Measurements from ENCODE around the gene DACH1.

DACH1 gene

GRCh38 chr13:71866335-71867130 lies 471 bp downstream of the DACH1 start:
- no CpG with 5 or more reads among the region's 77 CpGs for WGBS, 2 donors (ENCODE audit: extremely low coverage in 2 of 2, insufficient read length in 2 of 2, insufficient replicate concordance in 1 of 2)
- Histone ChIP-seq H3K23ac (ENCODE audit: low read depth, low read length, poor library complexity) (peak overlapping the region; percentile 89), H4K8ac (ENCODE audit: low read depth, low read length) (no peak overlapping the region), H2AK5ac (ENCODE audit: low read depth, low read length) (peak overlapping the region; percentile 97), H3K27me3 (ENCODE audit: control insufficient read depth in 3 of 3, insufficient read depth in 3 of 3, low read depth in 1 of 3, low read length in 3 of 3) (no peaks in the 10 kb centered on the region), H3K79me1 (ENCODE audit: low read depth, low read length) (peaks cover 10% of the 10 kb centered on the region), H3K9ac (ENCODE audit: low read depth, low read length, poor library complexity) (peak overlapping the region; percentile 99), H4K91ac (ENCODE audit: low read depth, low read length, poor library complexity) (no peak overlapping the region), H3K27ac (replicated peaks; ENCODE audit: low read length) (peak overlapping the region; percentile 89), H3K4me2 (ENCODE audit: insufficient read depth, low read length, poor library complexity, severe bottlenecking) (peak overlapping the region; percentile 78), H2BK12ac (ENCODE audit: low read length) (peak overlapping the region; percentile 97), H2BK5ac (ENCODE audit: low read length) (peak overlapping the region; percentile 99), H2BK120ac (ENCODE audit: low read depth, low read length) (peak overlapping the region; percentile 99), H3K36me3 (replicated peaks in 1 of 2; ENCODE audit: control insufficient read depth in 2 of 2, insufficient read depth in 2 of 2, low read length in 2 of 2) (no peaks in the 10 kb centered on the region), H3K14ac (ENCODE audit: low read length) (peak overlapping the region; percentile 100), H2BK15ac (ENCODE audit: low read length) (peak overlapping the region; percentile 97), H3K9me3 (replicated peaks in 1 of 2; ENCODE audit: control insufficient read depth in 2 of 2, insufficient read depth in 1 of 2, low read depth in 1 of 2, low read length in 2 of 2) (no peaks in the 10 kb centered on the region), H3K4ac (ENCODE audit: low read length) (peak overlapping the region; percentile 95), H2AFZ (ENCODE audit: low read length) (peak overlapping the region; percentile 91), H3K4me3 (ENCODE audit: low read length in 2 of 2) (peak overlapping the region; percentile 90 to 100), H3K18ac (ENCODE audit: low read length) (peak overlapping the region; percentile 100), H3K4me1 (ENCODE audit: control insufficient read depth in 2 of 2, insufficient read depth in 1 of 2, low read depth in 1 of 2, low read length in 2 of 2) (peaks cover 5 to 14% of the 10 kb centered on the region in 2 donors)
- DNase-seq (ENCODE audit: low spot score): no peak

DNA sequence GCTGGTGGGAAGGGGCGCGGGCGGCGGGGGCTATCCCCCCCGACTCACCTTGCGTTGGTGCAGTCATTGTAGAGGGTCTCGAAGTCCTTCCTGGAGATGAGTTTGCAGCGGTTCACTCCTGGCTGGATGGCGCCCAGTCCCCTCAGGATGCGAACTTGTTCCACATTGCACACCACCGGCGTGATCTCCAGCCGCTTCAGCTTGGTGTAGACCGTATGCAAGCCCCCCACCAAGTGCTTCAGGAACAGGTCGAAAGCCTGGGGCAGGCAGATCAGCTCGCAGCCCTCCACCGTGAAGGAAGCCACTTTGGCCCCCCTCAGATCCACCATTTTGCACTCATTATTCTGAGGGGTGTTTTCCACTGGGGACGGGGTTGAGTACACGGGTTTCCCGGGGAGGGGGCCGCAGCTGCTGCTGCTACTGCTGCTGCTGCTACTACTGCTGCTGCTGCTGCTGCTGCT lies 1.1 kb downstream of the DACH1 start:
- Histone ChIP-seq H3K9me3 (replicated peaks in 1 of 2; ENCODE audit: control insufficient read depth in 2 of 2, insufficient read depth in 1 of 2, low read depth in 1 of 2, low read length in 2 of 2) (no peaks in the 10 kb centered on the region), H3K4ac (ENCODE audit: low read length) (peak overlapping the region; percentile 95), H2BK12ac (ENCODE audit: low read length) (peak overlapping the region; percentile 97), H3K23ac (ENCODE audit: low read depth, low read length, poor library complexity) (peak overlapping the region; percentile 89), H2BK120ac (ENCODE audit: low read depth, low read length) (peak overlapping the region; percentile 99), H4K91ac (ENCODE audit: low read depth, low read length, poor library complexity) (peak overlapping the region; percentile 72), H4K8ac (ENCODE audit: low read depth, low read length) (peak overlapping the region; percentile 43), H3K27me3 (ENCODE audit: control insufficient read depth in 3 of 3, insufficient read depth in 3 of 3, low read depth in 1 of 3, low read length in 3 of 3) (no peaks in the 10 kb centered on the region), H3K36me3 (replicated peaks in 1 of 2; ENCODE audit: control insufficient read depth in 2 of 2, insufficient read depth in 2 of 2, low read length in 2 of 2) (no peaks in the 10 kb centered on the region), H2AK5ac (ENCODE audit: low read depth, low read length) (peak overlapping the region; percentile 97), H3K79me1 (ENCODE audit: low read depth, low read length) (peaks cover 10% of the 10 kb centered on the region), H3K18ac (ENCODE audit: low read length) (peak overlapping the region; percentile 100), H3K4me1 (ENCODE audit: control insufficient read depth in 2 of 2, insufficient read depth in 1 of 2, low read depth in 1 of 2, low read length in 2 of 2) (peaks cover 3 to 16% of the 10 kb centered on the region in 2 donors), H3K4me2 (ENCODE audit: insufficient read depth, low read length, poor library complexity, severe bottlenecking) (peak overlapping the region; percentile 78), H3K9ac (ENCODE audit: low read depth, low read length, poor library complexity) (peak overlapping the region; percentile 99), H2BK15ac (ENCODE audit: low read length) (peak overlapping the region; percentile 97), H2BK5ac (ENCODE audit: low read length) (peak overlapping the region; percentile 99), H3K27ac (replicated peaks; ENCODE audit: low read length) (peak overlapping the region; percentile 93), H3K4me3 (ENCODE audit: low read length in 2 of 2) (peak overlapping the region; percentile 90 to 100), H2AFZ (ENCODE audit: low read length) (peak overlapping the region; percentile 91), H3K14ac (ENCODE audit: low read length) (peak overlapping the region; percentile 100)
- DNase-seq (ENCODE audit: low spot score): no peak
- WGBS, 2 donors (ENCODE audit: extremely low coverage in 2 of 2, insufficient read length in 2 of 2, insufficient replicate concordance in 1 of 2): no CpG with 5 or more reads among the region's 21 CpGs

- H3K4ac ChIP-seq (ENCODE audit: low read length): peak overlapping the region; percentile 95
- H4K91ac ChIP-seq (ENCODE audit: low read depth, low read length, poor library complexity): peak overlapping the region; percentile 12
- peak overlapping the region; percentile 100 for H3K14ac ChIP-seq (ENCODE audit: low read length)
- H4K8ac ChIP-seq (ENCODE audit: low read depth, low read length): no peak overlapping the region
- H3K27ac ChIP-seq (replicated peaks; ENCODE audit: low read length): peak overlapping the region; percentile 93
- H2BK15ac ChIP-seq (ENCODE audit: low read length): peak overlapping the region; percentile 97
- WGBS, 2 donors (ENCODE audit: extremely low coverage in 2 of 2, insufficient read length in 2 of 2, insufficient replicate concordance in 1 of 2): no CpG with 5 or more reads among the region's 88 CpGs
- peak overlapping the region; percentile 99 for H2BK5ac ChIP-seq (ENCODE audit: low read length)
- peak overlapping the region; percentile 78 for H3K4me2 ChIP-seq (ENCODE audit: insufficient read depth, low read length, poor library complexity, severe bottlenecking)
- peak overlapping the region; percentile 99 for H3K9ac ChIP-seq (ENCODE audit: low read depth, low read length, poor library complexity)
- peak overlapping the region; percentile 91 for H2AFZ ChIP-seq (ENCODE audit: low read length)
- no peaks in the 10 kb centered on the region for H3K36me3 ChIP-seq (replicated peaks in 1 of 2; ENCODE audit: control insufficient read depth in 2 of 2, insufficient read depth in 2 of 2, low read length in 2 of 2)
- peak overlapping the region; percentile 89 for H3K23ac ChIP-seq (ENCODE audit: low read depth, low read length, poor library complexity)
- peak overlapping the region; percentile 97 for H2AK5ac ChIP-seq (ENCODE audit: low read depth, low read length)
- peak overlapping the region; percentile 99 for H2BK120ac ChIP-seq (ENCODE audit: low read depth, low read length)
- peaks cover 10% of the 10 kb centered on the region for H3K79me1 ChIP-seq (ENCODE audit: low read depth, low read length)
- peak overlapping the region; percentile 100 for H3K18ac ChIP-seq (ENCODE audit: low read length)
- no peak for DNase-seq (ENCODE audit: low spot score)
- H3K4me3 ChIP-seq (ENCODE audit: low read length in 2 of 2): peak overlapping the region; percentile 90 to 100
- no peaks in the 10 kb centered on the region for H3K27me3 ChIP-seq (ENCODE audit: control insufficient read depth in 3 of 3, insufficient read depth in 3 of 3, low read depth in 1 of 3, low read length in 3 of 3)
- peak overlapping the region; percentile 98 for H2BK12ac ChIP-seq (ENCODE audit: low read length)
- H3K9me3 ChIP-seq (replicated peaks in 1 of 2; ENCODE audit: control insufficient read depth in 2 of 2, insufficient read depth in 1 of 2, low read depth in 1 of 2, low read length in 2 of 2): no peaks in the 10 kb centered on the region
- H3K4me1 ChIP-seq (ENCODE audit: control insufficient read depth in 2 of 2, insufficient read depth in 1 of 2, low read depth in 1 of 2, low read length in 2 of 2): peaks cover 3 to 16% of the 10 kb centered on the region in 2 donors
Measured at GRCh38 chr13:71864986-71865873, 1.8 kb downstream of the DACH1 start.
